ENCODE results near the gene ABCA9. TPM values are rescaled to one million over a fixed set of nuclear protein-coding genes. Genes with fewer than 3 reads are reported as not detected.
"Not testable (repeated sequence)": the region's sequence is repeated elsewhere in the genome, so short reads cannot be mapped to it uniquely, and the experiment has no call there.

Gene ABCA9
- polyA plus RNA-seq, 2 of the 4 experiments (the other 2 are of a cell fraction), result 0.01 TPM; not detected in 1

DNA sequence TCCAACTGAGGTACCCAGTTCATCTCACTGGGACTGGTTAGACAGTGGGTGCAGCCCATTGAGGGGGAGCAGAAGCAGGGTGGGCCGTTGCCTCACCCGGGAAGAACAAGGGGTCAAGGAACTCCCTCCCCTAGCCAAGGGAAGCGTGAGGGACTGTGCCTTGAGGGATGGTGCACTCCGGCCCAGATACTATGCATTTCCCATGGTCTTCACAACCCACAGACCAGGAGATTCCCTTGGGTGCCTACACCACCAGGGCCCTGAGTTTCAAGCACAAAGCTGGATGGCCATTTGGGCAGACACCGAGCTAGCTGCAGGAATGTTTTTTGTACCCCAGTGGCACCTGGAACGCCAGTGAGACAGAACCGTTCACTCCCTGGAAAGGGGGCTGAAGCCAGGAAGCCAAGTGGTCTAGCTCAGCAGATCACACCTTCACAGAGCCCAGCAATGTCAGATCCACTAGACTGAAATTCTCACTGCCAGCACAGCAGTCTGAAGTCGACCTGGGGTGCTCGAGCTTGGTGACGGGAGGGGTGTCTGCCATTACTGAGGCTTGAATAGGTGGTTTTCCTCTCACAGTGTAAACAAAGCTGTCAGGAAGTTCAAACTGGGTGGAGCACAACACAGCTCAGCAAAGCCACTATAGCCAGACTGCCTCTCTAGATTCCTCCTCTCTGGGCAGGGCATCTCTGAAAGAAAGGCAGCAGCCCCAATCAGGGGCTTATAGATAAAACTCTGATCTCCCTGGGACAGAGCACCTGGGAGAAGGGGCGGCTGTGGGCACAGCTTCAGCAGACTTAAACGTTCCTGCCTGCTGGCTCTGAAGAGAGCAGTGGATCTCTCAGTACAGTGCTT, 9.9 kb upstream of the ABCA9 start:
- H3K4me1 ChIP-seq; H3K4me2 ChIP-seq; H3K4me3 ChIP-seq; H3K27ac ChIP-seq; H3K9me3 ChIP-seq; POLR2A ChIA-PET; FAIRE-seq; ATAC-seq; DNase-seq (ENCODE audit: low read depth in 1 of 2, low spot score in 1 of 2): not testable (repeated sequence)
- CTCF ChIA-PET, result interaction anchor here (1.0 to 2.4 kb wide), 3 partner anchors 8 to 177 kb away, joined by 3 to 6 read pairs (median 3); no protein-coding TSS in a partner anchor
- WGBS (ENCODE audit: missing lambda C conversion rate), result 29% methylated on average over 12 of the region's 12 CpGs

- no peak overlapping the region for H3K4me2 ChIP-seq
- WGBS (ENCODE audit: missing lambda C conversion rate), result 77% methylated on average over 5 of the region's 5 CpGs
- no peak for DNase-seq (ENCODE audit: low read depth in 1 of 2, low spot score in 1 of 2)
- H3K4me1 ChIP-seq, result no peaks in the 10 kb centered on the region
- CTCF ChIA-PET, result interaction anchor here (0.6 to 2.4 kb wide), 4 partner anchors 12 to 292 kb away, joined by 3 to 6 read pairs (median 4); no protein-coding TSS in a partner anchor
- no peak for FAIRE-seq
- TF ChIP-seq, protein P1, sequence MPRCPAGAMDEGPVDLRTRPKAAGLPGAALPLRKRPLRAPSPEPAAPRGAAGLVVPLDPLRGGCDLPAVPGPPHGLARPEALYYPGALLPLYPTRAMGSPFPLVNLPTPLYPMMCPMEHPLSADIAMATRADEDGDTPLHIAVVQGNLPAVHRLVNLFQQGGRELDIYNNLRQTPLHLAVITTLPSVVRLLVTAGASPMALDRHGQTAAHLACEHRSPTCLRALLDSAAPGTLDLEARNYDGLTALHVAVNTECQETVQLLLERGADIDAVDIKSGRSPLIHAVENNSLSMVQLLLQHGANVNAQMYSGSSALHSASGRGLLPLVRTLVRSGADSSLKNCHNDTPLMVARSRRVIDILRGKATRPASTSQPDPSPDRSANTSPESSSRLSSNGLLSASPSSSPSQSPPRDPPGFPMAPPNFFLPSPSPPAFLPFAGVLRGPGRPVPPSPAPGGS (IDR thresholded peaks at IDR 0.05), result no peak
- no peak for TF ChIP-seq CTCF (IDR thresholded peaks at IDR 0.05)
- H3K27ac ChIP-seq, result no peak overlapping the region
- H3K9me3 ChIP-seq, result no peaks in the 10 kb centered on the region
- no peak for ATAC-seq
- POLR2A ChIA-PET, result no interaction called here
- no peak overlapping the region for H3K4me3 ChIP-seq
Observed at GRCh38 chr17:69069226-69069750, 8.6 kb upstream of the ABCA9 start.

DNA sequence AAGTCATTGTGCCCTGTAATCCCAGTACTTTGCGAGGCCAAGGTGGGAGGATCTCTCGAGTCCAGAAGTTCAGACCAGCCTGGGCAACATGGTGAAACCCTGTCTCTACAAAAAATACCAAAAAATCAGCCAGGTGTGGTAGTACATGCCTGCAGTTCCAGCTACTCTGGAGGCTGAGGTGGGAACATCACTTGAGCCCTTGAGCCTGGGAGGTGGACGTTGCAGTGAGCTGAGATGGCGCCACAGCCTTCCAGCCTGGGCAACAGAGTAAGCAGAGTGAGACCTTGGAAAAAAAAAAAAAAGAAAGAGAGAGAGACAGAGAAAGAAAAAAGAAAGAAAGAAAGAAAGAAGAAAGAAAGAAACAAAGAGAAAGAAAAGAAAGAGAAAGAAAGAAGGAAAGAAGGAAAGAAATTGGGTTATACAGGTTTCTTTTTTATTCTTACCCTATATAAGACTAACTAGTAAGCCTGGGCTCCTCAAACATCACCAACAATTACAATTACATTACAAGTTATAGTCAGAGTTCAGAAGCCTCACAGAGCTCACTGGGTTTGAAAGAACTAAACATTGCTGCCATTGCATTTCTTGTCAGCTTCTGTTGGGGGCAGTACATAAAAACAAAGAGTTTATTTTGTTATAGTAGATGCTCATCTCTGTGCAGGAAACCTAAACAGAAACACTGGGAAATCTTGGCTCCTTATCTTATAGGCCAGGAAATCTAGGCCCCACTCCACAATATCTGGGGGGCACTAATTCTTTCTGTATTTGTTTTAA, 6.7 kb upstream of the ABCA9 start:
- no peaks in the 10 kb centered on the region for H3K9me3 ChIP-seq
- no peak overlapping the region for H3K4me2 ChIP-seq
- ATAC-seq (no peak), DNase-seq (ENCODE audit: low read depth in 1 of 2, low spot score in 1 of 2) (no peak), FAIRE-seq (no peak)
- no peaks in the 10 kb centered on the region for H3K4me1 ChIP-seq
- H3K27ac ChIP-seq, result no peak overlapping the region
- no peak overlapping the region for H3K4me3 ChIP-seq
- CTCF ChIA-PET, result no interaction called here
- 41% methylated on average over 4 of the region's 4 CpGs for WGBS (ENCODE audit: missing lambda C conversion rate)
- POLR2A ChIA-PET, result no interaction called here
- TF ChIP-seq ELK1 (IDR thresholded peaks at IDR 0.05; ENCODE audit: low read depth, low read length), result no peak
- no peak for TF ChIP-seq JUNB (IDR thresholded peaks at IDR 0.05)
- peak in 1 of 2 experiments; percentile 15; a peak in 1 of 5 replicates for TF ChIP-seq RAD21 (conservative IDR thresholded peaks at IDR 0.05 in 1 of 2, IDR thresholded peaks at IDR 0.05 in 1 of 2)
- TF ChIP-seq EHMT2 (IDR thresholded peaks at IDR 0.05; ENCODE audit: low read depth), result no peak
- peak; percentile 9 for TF ChIP-seq MAFK (IDR thresholded peaks at IDR 0.05; ENCODE audit: partially characterized antibody)

DNA sequence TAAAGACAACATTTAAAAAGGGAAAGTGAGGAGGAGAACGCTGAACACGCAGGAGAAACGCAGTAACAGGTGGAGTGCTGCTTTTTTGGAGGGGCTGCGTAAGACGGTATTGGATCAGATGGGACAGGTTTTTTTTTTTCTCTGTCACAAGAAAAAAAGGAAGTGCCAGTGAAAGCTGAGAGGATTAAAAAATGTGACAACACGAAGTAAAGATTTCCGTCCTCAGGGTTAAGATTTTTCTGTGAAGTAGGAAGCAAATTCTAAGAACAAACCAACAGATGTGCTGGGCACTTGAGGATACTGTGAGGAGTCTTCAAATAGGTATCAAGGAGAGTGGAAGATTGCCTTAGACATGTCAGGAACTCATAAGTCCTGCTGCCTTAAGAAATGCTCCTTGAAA, 5.8 kb upstream of the ABCA9 start:
- no peak for ATAC-seq
- DNase-seq (ENCODE audit: low read depth in 1 of 2, low spot score in 1 of 2), result no peak
- no peak for FAIRE-seq
- CTCF ChIA-PET, result interaction anchor here (1.0 kb wide), 1 partner anchor 295 kb away, joined by 3 read pairs; no protein-coding TSS in a partner anchor
- POLR2A ChIA-PET, result no interaction called here
- no peak overlapping the region for H3K4me3 ChIP-seq
- H3K4me1 ChIP-seq, result no peaks in the 10 kb centered on the region
- TF ChIP-seq HES2 (IDR thresholded peaks at IDR 0.05) (no peak), JUN (IDR thresholded peaks at IDR 0.05) (no peak), ZFP36 (IDR thresholded peaks at IDR 0.05; ENCODE audit: borderline replicate concordance, partially characterized antibody) (no peak), HOXA7 (CRISPR knock-in tag; IDR thresholded peaks at IDR 0.05) (no peak), POLR2A (IDR thresholded peaks at IDR 0.05; ENCODE audit: low read length) (no peak), RNF2 (IDR thresholded peaks at IDR 0.05; ENCODE audit: borderline replicate concordance, low read depth) (no peak), MAFK (IDR thresholded peaks at IDR 0.05; ENCODE audit: partially characterized antibody) (no peak)
- WGBS (ENCODE audit: missing lambda C conversion rate), result 73% methylated on average over 7 of the region's 7 CpGs
- H3K27ac ChIP-seq, result no peak overlapping the region
- H3K9me3 ChIP-seq, result no peaks in the 10 kb centered on the region
- H3K4me2 ChIP-seq, result no peak overlapping the region

All from A549 (cell line).